NCI-H345 treated with DMSO at 0.1 percent for 48 hours (cell line): ENCODE results near the gene PLEKHM2.
"Not testable (repeated sequence)": the region's sequence is repeated elsewhere in the genome, so short reads cannot be mapped to it uniquely, and the experiment has no call there.

Source experiments
- DNase-seq: peaks from one replicate; lab custom pipeline; 2025; ENCODE audit not compliant: unreplicated experiment; lab: John Stamatoyannopoulos, UW

The PLEKHM2 gene, protein sequence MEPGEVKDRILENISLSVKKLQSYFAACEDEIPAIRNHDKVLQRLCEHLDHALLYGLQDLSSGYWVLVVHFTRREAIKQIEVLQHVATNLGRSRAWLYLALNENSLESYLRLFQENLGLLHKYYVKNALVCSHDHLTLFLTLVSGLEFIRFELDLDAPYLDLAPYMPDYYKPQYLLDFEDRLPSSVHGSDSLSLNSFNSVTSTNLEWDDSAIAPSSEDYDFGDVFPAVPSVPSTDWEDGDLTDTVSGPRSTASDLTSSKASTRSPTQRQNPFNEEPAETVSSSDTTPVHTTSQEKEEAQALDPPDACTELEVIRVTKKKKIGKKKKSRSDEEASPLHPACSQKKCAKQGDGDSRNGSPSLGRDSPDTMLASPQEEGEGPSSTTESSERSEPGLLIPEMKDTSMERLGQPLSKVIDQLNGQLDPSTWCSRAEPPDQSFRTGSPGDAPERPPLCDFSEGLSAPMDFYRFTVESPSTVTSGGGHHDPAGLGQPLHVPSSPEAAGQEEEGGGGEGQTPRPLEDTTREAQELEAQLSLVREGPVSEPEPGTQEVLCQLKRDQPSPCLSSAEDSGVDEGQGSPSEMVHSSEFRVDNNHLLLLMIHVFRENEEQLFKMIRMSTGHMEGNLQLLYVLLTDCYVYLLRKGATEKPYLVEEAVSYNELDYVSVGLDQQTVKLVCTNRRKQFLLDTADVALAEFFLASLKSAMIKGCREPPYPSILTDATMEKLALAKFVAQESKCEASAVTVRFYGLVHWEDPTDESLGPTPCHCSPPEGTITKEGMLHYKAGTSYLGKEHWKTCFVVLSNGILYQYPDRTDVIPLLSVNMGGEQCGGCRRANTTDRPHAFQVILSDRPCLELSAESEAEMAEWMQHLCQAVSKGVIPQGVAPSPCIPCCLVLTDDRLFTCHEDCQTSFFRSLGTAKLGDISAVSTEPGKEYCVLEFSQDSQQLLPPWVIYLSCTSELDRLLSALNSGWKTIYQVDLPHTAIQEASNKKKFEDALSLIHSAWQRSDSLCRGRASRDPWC

DNA sequence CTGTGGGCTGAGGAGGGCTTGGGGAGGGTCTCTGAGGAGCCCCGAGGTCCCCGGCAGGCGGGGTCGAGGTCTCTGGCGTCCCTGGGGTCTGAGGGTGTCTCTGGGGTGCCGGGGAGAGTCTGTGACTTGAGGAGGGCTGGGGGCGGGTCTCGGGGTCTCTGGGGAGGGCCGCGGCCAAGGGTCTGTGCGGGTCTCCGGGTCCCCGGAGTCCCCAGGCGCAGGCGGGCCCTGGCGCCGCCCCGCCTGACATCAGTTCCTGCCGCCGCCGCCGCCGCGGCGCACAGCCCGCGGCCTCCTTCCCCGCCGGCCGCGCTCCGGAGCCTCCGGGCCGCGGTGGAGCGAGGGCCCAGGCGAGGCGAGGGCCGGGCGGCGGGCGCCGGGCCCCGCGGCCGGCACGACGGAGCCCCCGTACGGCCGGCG, at the start of gene PLEKHM2:
PLEKHM2 (plus strand) TSS at position 279 of the 420 bp plus-strand sequence. CDS start 239 bp downstream, outside the sequence.
- DNase-seq, result no peak

GRCh38 chr1:15636436-15636835, 47.7 kb upstream of the PLEKHM2 start:
- DNase-seq, result no peak

- no peak for DNase-seq
Observed at GRCh38 chr1:15637826-15638225, 46.3 kb upstream of the PLEKHM2 start.

- DNase-seq, result no peak
Observed at GRCh38 chr1:15639262-15639661, 44.9 kb upstream of the PLEKHM2 start.

DNA sequence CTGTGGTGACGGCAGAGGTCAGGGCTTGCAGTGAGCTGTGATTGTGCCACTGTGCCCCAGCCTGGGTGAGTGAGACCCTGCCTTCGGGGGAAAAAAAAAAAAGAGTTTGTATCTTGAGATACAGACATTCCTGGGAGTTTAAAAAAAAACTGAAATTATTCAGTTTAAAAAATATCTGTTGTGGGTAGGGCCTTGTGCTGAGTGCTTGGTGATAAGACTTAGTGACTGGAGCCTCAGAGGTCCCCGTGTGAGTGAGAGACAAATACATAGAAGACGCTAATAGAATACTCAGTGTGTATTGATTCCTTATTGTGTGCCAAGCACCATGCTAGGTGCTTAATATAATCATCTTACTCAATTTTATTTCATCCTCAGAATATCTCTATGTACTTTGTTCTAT, 44.2 kb upstream of the PLEKHM2 start:
- no peak for DNase-seq

GRCh38 chr1:15640667-15641066, 43.5 kb upstream of the PLEKHM2 start:
- DNase-seq, result no peak

DNA sequence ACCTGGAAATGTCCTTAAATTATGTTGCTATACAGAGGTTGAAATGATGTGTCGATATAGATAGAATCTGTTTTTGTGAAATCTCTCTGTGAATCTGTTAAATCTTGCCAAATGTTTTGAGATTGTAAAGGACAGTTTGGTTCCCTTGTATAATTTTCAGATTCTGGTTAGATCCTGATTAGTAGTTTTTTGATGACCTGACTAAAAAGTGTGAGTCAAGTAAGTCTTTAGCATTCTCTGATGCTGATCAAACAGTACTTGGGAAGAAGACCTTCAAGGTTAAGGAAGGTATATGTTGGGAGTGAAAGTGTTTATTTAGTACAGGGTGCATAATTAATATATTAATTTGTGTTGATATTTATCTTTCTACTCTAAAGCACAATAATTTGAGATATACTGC, 34.2 kb upstream of the PLEKHM2 start:
- no peak for DNase-seq

DNA sequence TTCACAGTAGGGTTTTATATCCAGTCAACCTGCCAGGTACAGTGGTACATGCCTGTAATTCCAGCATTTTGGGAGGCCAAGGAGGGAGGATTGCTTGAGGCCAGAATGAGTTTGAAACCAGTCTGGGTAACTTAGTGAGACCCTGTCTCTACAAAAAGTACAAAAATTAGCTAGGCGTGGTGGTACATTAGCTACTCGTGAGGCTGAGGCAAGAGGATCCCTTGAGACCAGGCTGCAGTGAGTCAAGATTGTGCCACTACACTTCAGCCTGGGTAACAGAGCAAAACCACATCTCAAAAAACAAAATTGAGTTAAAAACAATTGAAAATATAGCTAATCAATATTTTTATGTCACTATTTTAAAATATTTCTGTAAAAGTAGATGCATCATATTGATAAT, 33.7 kb upstream of the PLEKHM2 start:
- DNase-seq, result no peak

- not testable (repeated sequence) for DNase-seq
Observed at GRCh38 chr1:15652130-15652529, 32.0 kb upstream of the PLEKHM2 start.

DNA sequence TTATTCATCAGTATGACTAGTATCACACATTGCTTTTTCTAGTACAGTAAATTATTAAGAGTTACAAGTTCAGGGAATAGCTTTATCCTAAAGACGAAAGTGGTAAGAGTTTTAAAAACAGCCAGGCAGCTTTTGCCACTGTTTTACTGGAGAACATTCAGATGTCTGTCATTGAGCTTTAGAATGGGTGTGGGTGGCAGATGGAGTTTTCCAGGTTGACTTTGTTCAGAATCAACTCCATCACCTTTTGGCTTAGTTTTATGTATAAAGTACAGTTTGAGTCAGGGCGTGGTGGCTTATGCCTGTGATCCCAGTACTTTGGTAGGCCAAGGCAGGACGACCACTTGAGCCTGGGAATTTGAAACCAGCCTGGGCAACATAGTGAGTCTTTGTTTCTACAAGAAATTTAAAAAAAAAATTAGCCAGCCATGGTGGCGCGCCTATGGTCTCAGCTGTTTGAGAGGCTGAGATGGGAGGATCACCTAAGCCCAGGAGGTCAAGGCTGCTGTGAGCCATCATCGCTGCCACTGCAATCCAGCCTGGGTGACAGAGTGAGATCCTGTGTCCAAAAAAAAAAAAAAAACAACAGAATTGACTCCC, 29.9 kb upstream of the PLEKHM2 start:
- no peak for DNase-seq

DNA sequence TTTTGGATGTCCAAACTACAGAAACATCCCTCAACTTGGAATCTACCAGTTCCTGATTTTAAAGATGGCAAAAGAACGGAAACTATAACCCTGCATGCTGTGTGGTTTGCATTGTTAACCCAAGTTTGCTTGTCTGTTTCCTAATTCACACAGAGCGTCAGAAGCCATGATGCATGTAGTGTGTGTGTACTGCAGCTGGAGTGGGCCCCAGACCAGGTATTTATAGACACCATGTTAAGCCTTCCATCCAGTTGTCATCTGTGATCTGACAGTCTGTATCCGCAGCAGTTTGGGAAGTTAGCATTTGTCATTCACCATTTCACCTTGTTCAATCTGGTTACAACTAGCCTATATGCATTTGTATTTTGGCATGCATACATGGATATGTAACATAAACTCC, 27.7 kb upstream of the PLEKHM2 start:
- no peak for DNase-seq

- DNase-seq, result no peak
Observed at GRCh38 chr1:15657021-15657420, 27.1 kb upstream of the PLEKHM2 start.

DNA sequence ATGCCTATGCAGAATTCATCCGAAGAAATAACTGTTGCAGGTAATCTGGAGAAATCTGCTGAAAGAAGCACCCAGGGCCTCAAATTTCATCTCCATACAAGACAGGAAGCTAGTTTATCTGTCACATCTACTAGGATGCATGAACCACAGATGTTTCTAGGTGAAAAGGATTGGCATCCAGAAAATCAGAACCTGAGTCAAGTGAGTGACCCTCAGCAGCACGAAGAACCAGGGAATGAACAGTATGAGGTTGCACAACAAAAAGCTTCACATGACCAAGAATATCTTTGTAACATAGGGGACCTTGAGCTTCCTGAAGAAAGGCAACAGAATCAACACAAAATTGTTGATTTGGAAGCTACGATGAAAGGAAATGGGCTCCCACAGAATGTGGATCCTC, 24.0 kb upstream of the PLEKHM2 start:
- DNase-seq, result no peak

GRCh38 chr1:15662477-15662876, 21.6 kb upstream of the PLEKHM2 start:
- DNase-seq, result no peak

GRCh38 chr1:15663925-15664324, 20.2 kb upstream of the PLEKHM2 start:
- no peak for DNase-seq

- no peak for DNase-seq
Observed at GRCh38 chr1:15667362-15667761, 16.8 kb upstream of the PLEKHM2 start.

DNA sequence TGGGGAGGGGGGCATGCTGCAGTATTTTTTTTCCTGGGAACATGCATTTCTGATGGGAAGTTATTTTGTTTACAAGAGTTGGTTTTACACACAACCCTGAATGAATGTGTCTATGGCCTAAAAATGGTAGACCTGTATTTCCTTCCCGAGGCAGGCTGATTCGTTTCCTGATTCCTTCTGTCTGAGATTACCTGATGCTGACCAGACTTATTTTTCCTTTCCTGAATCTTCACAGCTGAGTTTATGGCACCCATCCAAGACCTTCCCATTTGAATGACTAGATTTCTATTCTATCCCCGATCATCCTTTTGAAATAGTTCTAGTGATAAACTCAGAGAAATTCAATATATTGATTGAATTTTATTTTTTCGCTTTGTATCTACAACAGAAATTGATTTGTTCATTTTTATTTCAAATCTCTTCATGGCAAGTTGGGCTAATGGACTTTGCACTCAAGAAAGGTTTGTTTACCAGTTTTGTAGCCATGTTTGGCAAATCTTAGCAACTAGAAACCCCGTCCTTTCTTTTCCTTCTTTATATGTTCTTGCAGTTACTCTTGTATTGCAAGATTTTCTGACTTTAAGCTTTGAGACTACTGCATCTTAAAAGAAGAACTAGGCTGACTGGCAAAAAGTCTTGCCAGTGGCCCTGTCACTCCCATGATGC, 15.9 kb upstream of the PLEKHM2 start:
- no peak for DNase-seq

DNA sequence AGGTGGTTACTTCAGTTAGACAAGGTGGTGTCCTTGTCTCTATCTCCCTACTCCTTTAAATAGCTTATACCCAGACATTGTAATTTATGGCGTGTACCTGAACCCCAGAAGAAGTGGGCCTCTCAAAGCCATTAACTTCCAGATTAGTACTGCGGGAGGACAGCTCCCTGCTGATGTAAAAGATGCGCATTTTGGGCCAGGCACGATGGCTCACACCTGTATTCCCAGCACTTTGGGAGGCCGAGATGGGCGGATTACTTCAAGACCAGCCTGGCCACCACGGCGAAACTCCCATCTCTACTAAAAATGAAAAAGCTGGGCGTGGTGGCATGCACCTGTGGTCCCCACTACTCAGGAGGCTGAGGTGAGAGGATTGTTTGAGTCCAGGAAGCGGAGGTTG, 15.0 kb upstream of the PLEKHM2 start:
- DNase-seq, result no peak

GRCh38 chr1:15669864-15670263, 14.3 kb upstream of the PLEKHM2 start:
- no peak for DNase-seq

DNA sequence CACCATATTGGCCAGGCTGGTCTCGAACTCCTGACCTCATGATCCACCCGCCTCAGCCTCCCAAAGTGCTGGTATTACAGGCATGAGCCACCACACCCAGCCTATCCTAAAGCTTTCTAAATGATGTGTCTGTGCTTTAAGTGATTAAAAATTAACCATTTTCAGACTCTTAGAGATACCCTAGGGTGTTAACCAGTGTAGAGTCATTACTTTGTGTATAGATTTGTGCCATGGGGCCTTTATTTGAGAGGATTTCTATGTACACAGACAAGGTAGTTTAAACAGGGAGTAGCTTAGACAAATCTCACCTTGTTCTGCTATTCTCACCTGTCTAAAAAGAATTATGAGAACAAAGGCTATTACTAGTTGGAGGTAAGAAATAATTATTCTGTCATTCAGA, 12.7 kb upstream of the PLEKHM2 start:
- DNase-seq, result no peak
